ENCODE measurements around the gene TOP1.
"Not testable (repeated sequence)": the region's sequence is repeated elsewhere in the genome, so short reads cannot be mapped to it uniquely, and the experiment has no call there.

TOP1 gene

DNA sequence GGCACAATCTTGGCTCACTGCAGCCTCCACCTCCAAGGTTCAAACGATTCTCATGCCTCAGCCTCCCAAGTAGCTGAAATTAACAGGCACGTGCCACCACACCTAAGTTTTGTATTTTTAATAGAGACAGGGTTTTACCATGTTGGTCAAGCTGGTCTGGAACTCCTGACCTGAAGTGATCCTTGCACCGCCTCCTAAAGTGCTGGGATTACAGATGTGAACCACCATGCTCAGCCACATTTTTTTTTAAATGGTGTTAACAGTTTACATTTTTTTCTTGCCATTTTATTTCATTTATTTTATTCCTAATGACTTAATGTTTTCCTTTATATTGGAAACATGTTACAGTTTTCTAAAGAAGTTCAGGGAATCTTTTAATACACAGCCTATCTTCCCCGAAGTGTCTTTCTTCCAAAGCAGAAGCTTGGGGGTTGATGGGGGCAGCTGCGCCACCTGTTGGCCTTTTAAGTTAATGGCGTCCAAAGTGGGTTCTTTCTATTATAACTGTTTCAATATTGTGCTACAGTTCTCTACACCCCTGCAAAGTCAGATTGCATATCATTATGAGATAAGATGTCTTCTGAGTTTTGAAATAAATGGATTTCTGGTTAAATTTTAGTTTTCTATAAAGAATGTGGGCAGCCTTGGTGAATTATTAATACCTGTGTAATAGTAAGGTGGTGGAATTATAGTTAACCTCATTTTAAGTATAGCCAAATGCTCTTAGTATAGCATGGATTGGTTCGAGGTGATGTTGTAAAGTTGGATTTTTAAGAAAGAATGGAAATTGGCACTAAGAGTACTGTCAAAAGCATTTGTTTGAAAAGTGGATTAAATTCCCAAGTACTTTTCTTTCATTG, 66.7 kb downstream of the TOP1 start:
- peak; percentile 38 to 50 for DNase-seq

DNA sequence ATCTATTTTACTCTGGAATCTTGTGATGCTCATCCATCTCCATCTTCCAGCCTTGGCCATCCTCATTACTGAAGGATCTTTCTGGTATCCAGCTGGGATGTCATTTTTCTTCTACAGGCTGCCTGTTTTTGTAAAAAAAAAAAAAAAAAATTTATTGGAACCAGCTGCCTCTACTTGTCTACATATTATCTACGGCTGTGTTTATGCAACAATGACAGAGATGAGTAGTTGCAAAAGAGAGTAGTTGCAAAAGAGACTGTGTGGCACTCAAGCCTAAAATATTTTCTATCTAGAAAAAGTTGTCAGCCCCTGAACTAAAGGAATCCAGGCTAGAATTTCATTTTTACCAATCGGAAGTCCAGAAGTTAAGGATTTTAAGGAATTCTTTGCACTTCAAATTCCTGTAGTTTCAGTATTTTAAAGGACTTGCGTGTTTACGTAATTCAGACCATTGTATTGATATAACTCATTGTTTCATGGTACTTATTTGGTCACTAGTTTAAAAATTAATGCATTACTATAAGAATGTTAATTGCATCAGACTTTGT, 70.2 kb downstream of the TOP1 start:
- no peak for DNase-seq

DNA sequence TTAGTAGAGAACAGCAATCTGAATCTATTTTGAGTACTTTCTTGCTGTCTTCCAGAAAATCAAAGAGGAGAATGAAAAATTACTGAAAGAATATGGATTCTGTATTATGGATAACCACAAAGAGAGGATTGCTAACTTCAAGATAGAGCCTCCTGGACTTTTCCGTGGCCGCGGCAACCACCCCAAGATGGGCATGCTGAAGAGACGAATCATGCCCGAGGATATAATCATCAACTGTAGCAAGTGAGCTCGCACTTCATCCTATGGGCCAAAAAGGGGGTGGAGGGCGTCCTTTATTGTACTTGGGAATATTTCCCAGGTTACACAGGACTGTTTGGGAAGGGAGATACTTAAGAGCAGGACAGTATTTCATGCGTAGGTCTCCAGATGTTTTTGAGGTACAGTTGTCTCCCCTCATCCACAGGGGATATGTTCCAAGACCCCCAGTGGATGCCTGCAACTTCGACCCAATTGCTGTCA, 71.4 kb downstream of the TOP1 start:
- DNase-seq, result no peak

GRCh38 chr20:41101660-41102059, 73.0 kb downstream of the TOP1 start:
- no peak for DNase-seq

DNA sequence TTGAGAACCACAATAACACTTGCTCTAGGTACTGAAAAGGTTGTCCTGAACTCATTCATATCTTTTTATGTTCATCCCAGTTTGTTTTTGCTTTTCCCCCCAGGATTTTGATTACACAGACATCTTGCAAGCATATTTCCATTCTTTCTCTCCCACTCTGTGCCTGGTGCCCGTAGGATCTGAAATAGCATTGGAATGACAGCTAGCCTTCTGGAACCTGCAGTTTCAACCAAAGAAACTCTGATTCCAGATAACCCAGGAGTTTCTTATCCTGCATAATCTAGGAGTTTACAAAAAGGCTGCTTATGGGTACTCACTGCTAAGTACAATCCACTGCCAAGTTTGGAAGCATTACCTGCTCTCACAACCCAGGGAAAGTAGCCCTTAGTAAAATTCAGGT, 79.9 kb downstream of the TOP1 start:
- no peak for DNase-seq

DNA sequence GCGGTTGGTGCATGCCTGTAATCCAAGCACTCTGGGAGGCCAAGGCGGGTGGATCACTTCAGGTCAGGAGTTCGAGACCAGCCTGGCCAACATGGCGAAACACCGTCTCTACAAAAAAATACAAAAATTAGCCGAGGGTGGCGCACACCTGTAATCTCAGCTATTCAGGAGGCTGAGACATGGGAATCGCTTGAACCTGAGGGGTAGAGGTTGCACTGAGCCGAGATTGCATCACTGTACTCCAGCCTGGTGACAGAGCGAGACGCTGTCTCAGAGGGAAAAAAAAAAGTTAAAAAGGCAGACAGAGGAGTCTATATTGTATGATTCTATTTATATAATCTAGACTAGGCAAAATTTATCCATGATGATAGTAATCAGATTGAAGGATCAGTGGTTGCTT, 81.4 kb downstream of the TOP1 start:
- DNase-seq, result no peak

DNA sequence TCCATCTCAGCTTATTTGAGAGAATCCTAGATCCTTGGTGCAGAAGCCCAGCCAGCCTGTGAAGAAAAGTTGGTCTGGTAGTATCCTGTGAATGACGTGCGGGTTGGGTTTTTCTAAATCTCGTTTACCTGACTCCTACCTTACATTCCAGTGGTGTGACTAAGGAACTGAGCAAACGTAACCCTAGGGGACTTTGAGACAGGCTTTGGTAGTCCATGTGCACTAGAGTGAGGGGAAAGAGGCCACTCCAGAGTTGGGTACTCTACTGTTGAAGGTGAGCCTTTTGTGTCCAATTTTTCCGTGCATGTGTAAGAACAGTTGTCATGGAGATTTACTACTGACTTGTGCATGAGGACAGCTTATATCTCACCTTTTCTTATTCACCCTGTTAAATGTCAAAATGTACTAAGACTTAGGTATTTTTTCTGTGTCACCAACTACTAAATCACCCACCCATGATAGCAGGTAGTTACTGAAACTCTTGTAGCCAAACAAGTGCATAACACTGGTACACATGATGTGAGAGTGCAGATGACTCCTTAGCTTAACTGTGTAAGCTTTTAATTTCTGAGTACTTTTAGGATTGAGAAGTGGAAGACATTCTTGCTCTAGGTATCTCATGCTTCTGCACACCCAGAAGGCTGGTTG, 82.4 kb downstream of the TOP1 start:
- DNase-seq, result no peak

DNA sequence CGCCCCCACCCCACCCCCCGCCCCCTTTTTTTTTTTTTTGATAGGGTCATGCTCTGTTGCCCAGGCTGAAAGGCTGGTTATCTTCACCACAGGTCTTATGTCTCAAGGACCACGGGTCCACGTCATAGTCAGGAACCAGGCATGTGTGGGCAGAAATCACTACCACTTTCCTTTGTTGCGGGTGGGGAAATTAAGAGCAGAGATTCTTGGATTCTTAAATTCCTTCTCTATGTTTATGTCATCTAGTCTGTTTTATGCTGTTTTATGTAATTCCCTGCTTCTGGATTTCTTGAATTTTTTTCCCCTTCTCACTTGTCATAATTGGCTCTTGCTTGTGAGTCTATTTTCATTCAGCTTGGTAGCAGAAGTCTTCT, 82.9 kb downstream of the TOP1 start:
- DNase-seq, result no peak

DNA sequence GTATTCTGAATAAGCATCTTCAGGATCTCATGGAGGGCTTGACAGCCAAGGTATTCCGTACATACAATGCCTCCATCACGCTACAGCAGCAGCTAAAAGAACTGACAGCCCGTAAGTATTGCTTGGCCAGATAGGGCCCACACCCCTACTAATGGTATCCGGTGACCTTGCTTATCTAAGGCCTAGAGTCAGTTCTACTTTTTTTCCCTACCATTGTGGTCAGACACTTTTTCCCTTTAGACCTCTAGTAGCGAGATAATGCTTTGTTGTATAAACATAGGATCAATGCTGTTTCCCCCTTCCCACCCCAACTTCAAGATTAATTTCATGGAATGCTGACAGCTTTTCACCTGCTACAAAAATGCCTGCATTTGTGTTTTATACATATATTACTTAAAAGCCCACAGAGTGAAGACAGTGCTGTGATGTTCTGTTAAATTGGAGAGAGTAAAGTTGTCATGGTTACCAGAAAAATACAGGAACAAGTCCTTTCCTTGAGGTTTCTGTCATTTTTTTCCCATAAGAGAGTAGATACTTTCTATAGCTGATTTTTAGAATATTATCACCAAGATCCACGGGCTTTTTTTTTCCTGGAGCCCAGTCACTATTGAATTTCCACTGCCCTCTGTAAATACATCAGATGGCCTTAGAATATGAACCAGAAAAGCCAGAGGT, 87.8 kb downstream of the TOP1 start:
- DNase-seq, result no peak

- not testable (repeated sequence) for DNase-seq
Measured at GRCh38 chr20:41118159-41118558, 89.5 kb downstream of the TOP1 start.

GRCh38 chr20:41118632-41119031, 90.0 kb downstream of the TOP1 start:
- DNase-seq, result no peak

DNA sequence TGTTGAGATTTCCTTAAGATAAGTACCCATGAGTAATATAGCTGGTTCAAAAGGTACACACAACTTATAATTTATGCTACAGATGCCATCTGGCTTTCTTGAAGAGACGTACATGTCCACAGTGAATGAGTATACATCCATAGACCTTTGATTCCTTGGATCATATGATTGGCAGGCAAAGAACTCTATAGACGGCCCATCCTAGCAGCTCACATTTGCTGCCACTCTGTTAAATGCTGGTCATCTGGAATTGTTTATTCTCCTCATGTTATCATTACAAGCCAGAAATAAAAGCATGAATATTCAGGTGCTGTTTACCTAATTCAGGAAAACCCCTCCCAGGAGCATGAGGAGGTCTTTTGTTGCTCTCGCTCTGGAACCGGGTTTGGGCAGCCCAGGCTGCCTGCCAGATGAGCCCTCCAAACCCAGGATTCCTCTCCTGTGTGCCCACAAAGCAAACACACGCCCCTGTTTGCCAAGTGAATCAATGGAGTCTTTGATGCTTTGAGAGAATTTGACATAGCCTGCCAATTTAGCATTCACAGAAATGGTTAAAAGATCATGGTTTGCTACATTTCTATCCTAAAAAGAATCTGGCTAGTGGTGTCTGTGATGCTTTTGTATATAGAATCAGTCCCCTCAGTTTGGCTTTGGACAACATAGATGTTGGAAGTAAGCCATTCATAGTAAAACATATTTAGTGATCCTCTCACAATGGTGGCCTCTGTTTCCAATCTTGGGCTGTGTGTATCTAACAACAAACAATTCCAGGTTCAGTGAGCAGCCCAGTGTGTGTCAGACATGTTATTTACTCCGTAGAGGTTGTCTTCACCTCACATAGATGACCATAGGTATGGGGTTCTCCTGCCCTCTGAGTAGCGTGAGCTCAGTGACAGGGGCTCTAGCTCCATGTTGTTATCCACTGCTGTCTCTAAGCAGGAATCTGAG, 91.3 kb downstream of the TOP1 start:
- DNase-seq, result no peak

- no peak for DNase-seq
Measured at GRCh38 chr20:41121399-41121798, 92.8 kb downstream of the TOP1 start.

DNA sequence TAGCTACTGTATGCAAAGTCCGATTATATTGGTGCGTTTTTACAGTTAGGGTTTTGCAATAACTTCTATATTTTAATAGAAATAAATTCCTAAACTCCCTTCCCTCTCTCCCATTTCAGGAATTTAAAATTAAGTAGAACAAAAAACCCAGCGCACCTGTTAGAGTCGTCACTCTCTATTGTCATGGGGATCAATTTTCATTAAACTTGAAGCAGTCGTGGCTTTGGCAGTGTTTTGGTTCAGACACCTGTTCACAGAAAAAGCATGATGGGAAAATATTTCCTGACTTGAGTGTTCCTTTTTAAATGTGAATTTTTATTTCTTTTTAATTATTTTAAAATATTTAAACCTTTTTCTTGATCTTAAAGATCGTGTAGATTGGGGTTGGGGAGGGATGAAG, 95.0 kb downstream of the TOP1 start:
- no peak for DNase-seq

GRCh38 chr20:41124451-41125094, 96.0 kb downstream of the TOP1 start:
- no peak for DNase-seq

DNA sequence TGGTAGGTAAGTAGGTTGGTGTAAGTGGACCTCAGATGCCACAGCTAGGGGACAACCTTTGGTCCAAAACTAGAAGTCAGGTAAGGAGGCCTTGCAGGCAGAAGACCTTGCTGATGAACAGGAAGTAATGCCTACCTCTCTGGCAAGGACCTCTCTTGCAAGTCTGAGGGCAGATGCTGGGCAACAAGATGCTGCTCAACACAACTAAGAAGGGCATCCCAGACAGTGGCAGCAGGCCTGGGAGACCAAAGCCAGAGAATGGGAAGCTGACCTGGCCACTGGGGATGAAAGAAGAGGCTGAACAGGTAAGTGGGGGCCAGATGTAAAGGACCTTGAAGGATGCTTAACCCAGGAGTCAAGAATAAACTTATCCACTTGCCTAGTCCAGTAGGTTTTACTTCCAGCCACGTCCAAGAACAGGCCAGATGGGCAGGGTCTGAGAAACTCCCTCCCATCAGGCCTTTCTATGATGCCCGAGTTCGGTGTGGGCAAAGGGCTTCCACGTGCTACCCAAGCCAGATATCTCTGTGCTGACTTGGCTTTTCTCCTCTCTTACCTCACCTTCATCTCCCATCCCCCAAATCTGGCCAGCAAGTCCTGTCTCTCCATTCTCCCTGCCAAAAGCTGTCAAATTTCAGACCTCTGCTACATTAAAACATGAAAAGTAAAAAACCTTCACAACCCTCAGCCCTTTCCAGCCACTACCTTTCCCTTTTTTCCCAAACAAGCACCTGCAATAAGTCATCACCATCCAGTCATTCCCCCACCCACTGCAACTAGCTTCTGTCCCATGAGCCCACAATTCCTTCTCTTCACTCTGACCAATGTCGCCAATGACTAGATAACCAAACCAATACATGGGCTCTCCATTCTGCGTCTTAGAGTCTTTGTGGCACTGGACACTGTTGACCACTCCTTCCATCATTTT, 97.2 kb downstream of the TOP1 start:
- DNase-seq, result no peak

DNA sequence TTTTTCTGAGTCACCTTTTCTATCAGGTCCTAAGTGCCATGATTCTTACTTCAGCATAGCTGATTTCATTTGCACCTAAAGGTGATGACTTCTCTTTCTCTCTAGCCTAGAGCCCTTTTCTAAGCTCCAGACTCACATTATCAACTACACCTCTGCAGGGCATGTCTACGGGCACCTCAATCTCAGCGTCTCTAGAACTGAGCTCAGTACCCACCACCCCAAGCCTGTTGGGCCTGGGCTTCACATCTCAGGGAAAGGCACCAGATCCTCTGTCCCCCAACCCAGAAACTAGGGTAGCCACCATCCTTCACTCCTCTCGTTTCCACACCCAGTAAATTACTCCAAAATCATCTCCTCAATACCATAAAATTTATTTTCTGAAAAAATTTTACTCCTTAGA, 98.1 kb downstream of the TOP1 start:
- no peak for DNase-seq

- not testable (repeated sequence) for DNase-seq
Measured at GRCh38 chr20:41128317-41128716, 99.7 kb downstream of the TOP1 start.

- DNase-seq, result no peak
Measured at GRCh38 chr20:41131594-41132387, 103.2 kb downstream of the TOP1 start.

GRCh38 chr20:41132388-41132775, 103.8 kb downstream of the TOP1 start:
- DNase-seq, result not testable (repeated sequence)
